RWPE2 (cell line): Measurements from ENCODE around the gene AGBL3.
A peak's percentile ranks its signal among the peaks of the same experiment; 100 is the strongest.
"Not testable (repeated sequence)": the region's sequence is repeated elsewhere in the genome, so short reads cannot be mapped to it uniquely, and the experiment has no call there.

Experiments
- ATAC-seq: fragments of 200-7000 bp; cut with Tn5 transposase; 3 replicates; pipeline ENCODE4 v1.9.1; 2021; ENCODE audit warnings: low read depth
- DNase-seq: peaks from one replicate; pipeline ENCODE4 v3.0.0-alpha.2; 2020; ENCODE audit warnings: low spot score
- H3K27ac ChIP-seq: fragments of 450-650 bp; 2 replicates; pipeline ENCODE4 v1.5.1; 2017; ENCODE audit warnings: mild to moderate bottlenecking; ENCODE audit not compliant: poor library complexity, severe bottlenecking
- H3K27me3 ChIP-seq: fragments of 250-450 bp; sonication (Bioruptor Pico); 2 replicates; pipeline ENCODE4 v1.5.1; 2021; ENCODE audit warnings: mild to moderate bottlenecking, moderate library complexity; ENCODE audit not compliant: insufficient read depth, poor library complexity, severe bottlenecking
- H3K36me3 ChIP-seq: fragments of 250-450 bp; sonication (Bioruptor Pico); 2 replicates; pipeline ENCODE4 v1.5.1; 2020; ENCODE audit warnings: low read depth, mild to moderate bottlenecking, moderate library complexity
- H3K4me1 ChIP-seq: fragments of 250-450 bp; sonication (Bioruptor Pico); 2 replicates; pipeline ENCODE4 v1.5.1; 2021; ENCODE audit warnings: mild to moderate bottlenecking, moderate library complexity; ENCODE audit not compliant: insufficient read depth, poor library complexity, severe bottlenecking
- H3K4me3 ChIP-seq: fragments of 250-450 bp; sonication (Bioruptor Pico); 2 replicates; pipeline ENCODE4 v1.5.1; 2021; ENCODE audit warnings: mild to moderate bottlenecking, moderate library complexity; ENCODE audit not compliant: severe bottlenecking
- H3K9me3 ChIP-seq: fragments of 250-450 bp; sonication (Bioruptor Pico); 2 replicates; pipeline ENCODE4 v1.5.1; 2021; ENCODE audit warnings: mild to moderate bottlenecking, moderate library complexity; ENCODE audit not compliant: severe bottlenecking
- CTCF ChIP-seq: fragments of 450-650 bp; IDR thresholded peaks from one replicate; pipeline ENCODE4 v1.5.1; 2017; ENCODE audit warnings: mild to moderate bottlenecking, moderate library complexity; ENCODE audit not compliant: poor library complexity, severe bottlenecking

Gene AGBL3

GRCh38 chr7:135170274-135170997, 184.1 kb downstream of the AGBL3 start, which contains the start of gene CYREN:
Gene CYREN (minus strand): TSS chr7:135170707. CDS start chr7:135168922, 1,785 bp downstream.
- Histone ChIP-seq H3K27me3 (no peaks in the 10 kb centered on the region), H3K9me3 (no peaks in the 10 kb centered on the region), H3K36me3 (peaks cover 33% of the 10 kb centered on the region), H3K27ac (peak within 1 kb of the TSS; percentile 93), H3K4me1 (peaks cover 8% of the 10 kb centered on the region), H3K4me3 (peak within 1 kb of the TSS; percentile 77)
- DNase-seq: peak; percentile 94
- TF ChIP-seq CTCF: peak; percentile 94
- ATAC-seq: peak; percentile 86

GRCh38 chr7:135170998-135171481, 184.7 kb downstream of the AGBL3 start:
- not testable (repeated sequence) for H3K27me3 ChIP-seq, DNase-seq, H3K9me3 ChIP-seq, ATAC-seq
- H3K4me1 ChIP-seq: peaks cover 13% of the 10 kb centered on the region
- TF ChIP-seq CTCF: peak; percentile 71
- peaks cover 31% of the 10 kb centered on the region for H3K36me3 ChIP-seq
- peak overlapping the region; percentile 93 for H3K27ac ChIP-seq
- H3K4me3 ChIP-seq: peak overlapping the region; percentile 77

- peak; percentile 8; the same call in 1 of the 3 replicates for ATAC-seq
- peaks cover 20% of the 10 kb centered on the region for H3K4me1 ChIP-seq
- peak overlapping the region; percentile 77 for H3K4me3 ChIP-seq
- H3K27ac ChIP-seq: peak overlapping the region; percentile 93
- not testable (repeated sequence) for H3K27me3 ChIP-seq, H3K9me3 ChIP-seq, DNase-seq
- H3K36me3 ChIP-seq: peaks cover 24% of the 10 kb centered on the region
Observed at GRCh38 chr7:135171581-135172291, 185.4 kb downstream of the AGBL3 start.

- peaks cover 35% of the 10 kb centered on the region for H3K4me1 ChIP-seq
- H3K27me3 ChIP-seq, ATAC-seq, H3K27ac ChIP-seq, H3K4me3 ChIP-seq, DNase-seq, H3K9me3 ChIP-seq: not testable (repeated sequence)
- H3K36me3 ChIP-seq: peaks cover 17% of the 10 kb centered on the region; the same call in 1 of the 2 replicates
Observed at GRCh38 chr7:135173916-135174315, 187.6 kb downstream of the AGBL3 start.

GRCh38 chr7:135174941-135175340, 188.6 kb downstream of the AGBL3 start:
- ATAC-seq: no peak
- Histone ChIP-seq H3K36me3 (peaks cover 24% of the 10 kb centered on the region), H3K9me3 (peaks cover 6% of the 10 kb centered on the region), H3K27ac (peak overlapping the region; percentile 97), H3K4me1 (peaks cover 30% of the 10 kb centered on the region), H3K4me3 (no peak overlapping the region), H3K27me3 (no peaks in the 10 kb centered on the region)
- no peak for DNase-seq
- no peak for TF ChIP-seq CTCF
